Measurements from ENCODE around the gene DDRGK1.

The DDRGK1 gene

GRCh38 chr20:3222635-3223600 lies 18.4 kb upstream of the DDRGK1 start:
- Histone ChIP-seq H2BK12ac (ENCODE audit: low read length) (no peak overlapping the region), H3K4me3 (ENCODE audit: low read length in 2 of 2) (peak overlapping the region in 1 of 2 donors; percentile 36), H2BK120ac (ENCODE audit: low read depth, low read length) (no peak overlapping the region), H3K4me2 (ENCODE audit: insufficient read depth, low read length, poor library complexity, severe bottlenecking) (no peak overlapping the region), H3K36me3 (replicated peaks in 1 of 2; ENCODE audit: control insufficient read depth in 2 of 2, insufficient read depth in 2 of 2, low read length in 2 of 2) (peaks cover 14 to 58% of the 10 kb centered on the region in 2 donors), H3K27me3 (ENCODE audit: control insufficient read depth in 3 of 3, insufficient read depth in 3 of 3, low read depth in 1 of 3, low read length in 3 of 3) (no peaks in the 10 kb centered on the region), H3K14ac (ENCODE audit: low read length) (no peak overlapping the region), H2AFZ (ENCODE audit: low read length) (no peak overlapping the region), H3K79me1 (ENCODE audit: low read depth, low read length) (no peaks in the 10 kb centered on the region), H4K8ac (ENCODE audit: low read depth, low read length) (no peak overlapping the region), H3K4me1 (ENCODE audit: control insufficient read depth in 2 of 2, insufficient read depth in 1 of 2, low read depth in 1 of 2, low read length in 2 of 2) (peaks cover 2 to 3% of the 10 kb centered on the region in 2 donors), H3K27ac (replicated peaks; ENCODE audit: low read length) (no peak overlapping the region), H3K18ac (ENCODE audit: low read length) (no peak overlapping the region), H3K9me3 (replicated peaks in 1 of 2; ENCODE audit: control insufficient read depth in 2 of 2, insufficient read depth in 1 of 2, low read depth in 1 of 2, low read length in 2 of 2) (no peaks in the 10 kb centered on the region), H3K4ac (ENCODE audit: low read length) (no peak overlapping the region), H3K23ac (ENCODE audit: low read depth, low read length, poor library complexity) (no peak overlapping the region), H2BK5ac (ENCODE audit: low read length) (no peak overlapping the region), H4K91ac (ENCODE audit: low read depth, low read length, poor library complexity) (no peak overlapping the region), H2BK15ac (ENCODE audit: low read length) (no peak overlapping the region), H3K9ac (ENCODE audit: low read depth, low read length, poor library complexity) (no peak overlapping the region), H2AK5ac (ENCODE audit: low read depth, low read length) (no peak overlapping the region)
- no peak for DNase-seq (ENCODE audit: low spot score)
- no CpG with 5 or more reads among the region's 25 CpGs for WGBS, 2 donors (ENCODE audit: extremely low coverage in 2 of 2, insufficient read length in 2 of 2, insufficient replicate concordance in 1 of 2)

- WGBS, 2 donors (ENCODE audit: extremely low coverage in 2 of 2, insufficient read length in 2 of 2, insufficient replicate concordance in 1 of 2), result no CpG with 5 or more reads among the region's 18 CpGs
- H3K4me3 ChIP-seq (ENCODE audit: low read length in 2 of 2), result no peak overlapping the region
These were observed 17.1 kb upstream of the DDRGK1 start for GRCh38 chr20:3221398-3222226.

GRCh38 chr20:3218307-3218988 lies 14.0 kb upstream of the DDRGK1 start:
- peaks cover 22 to 77% of the 10 kb centered on the region in 2 donors for H3K36me3 ChIP-seq (replicated peaks in 1 of 2; ENCODE audit: control insufficient read depth in 2 of 2, insufficient read depth in 2 of 2, low read length in 2 of 2)
- no peak overlapping the region for H2BK5ac ChIP-seq (ENCODE audit: low read length)
- H3K18ac ChIP-seq (ENCODE audit: low read length), result no peak overlapping the region
- H3K27me3 ChIP-seq (ENCODE audit: control insufficient read depth in 3 of 3, insufficient read depth in 3 of 3, low read depth in 1 of 3, low read length in 3 of 3), result no peaks in the 10 kb centered on the region
- H3K4me1 ChIP-seq (ENCODE audit: control insufficient read depth in 2 of 2, insufficient read depth in 1 of 2, low read depth in 1 of 2, low read length in 2 of 2), result peaks cover 2 to 3% of the 10 kb centered on the region in 2 donors
- no peak overlapping the region for H2BK15ac ChIP-seq (ENCODE audit: low read length)
- no peak overlapping the region for H4K91ac ChIP-seq (ENCODE audit: low read depth, low read length, poor library complexity)
- no peaks in the 10 kb centered on the region for H3K9me3 ChIP-seq (replicated peaks in 1 of 2; ENCODE audit: control insufficient read depth in 2 of 2, insufficient read depth in 1 of 2, low read depth in 1 of 2, low read length in 2 of 2)
- H2BK12ac ChIP-seq (ENCODE audit: low read length), result no peak overlapping the region
- no peak overlapping the region for H3K14ac ChIP-seq (ENCODE audit: low read length)
- H3K4me2 ChIP-seq (ENCODE audit: insufficient read depth, low read length, poor library complexity, severe bottlenecking), result no peak overlapping the region
- no peak overlapping the region for H3K9ac ChIP-seq (ENCODE audit: low read depth, low read length, poor library complexity)
- no CpG with 5 or more reads among the region's 30 CpGs for WGBS, 2 donors (ENCODE audit: extremely low coverage in 2 of 2, insufficient read length in 2 of 2, insufficient replicate concordance in 1 of 2)
- H2AFZ ChIP-seq (ENCODE audit: low read length), result no peak overlapping the region
- no peak overlapping the region for H3K27ac ChIP-seq (replicated peaks; ENCODE audit: low read length)
- DNase-seq (ENCODE audit: low spot score), result peak; percentile 52
- H3K23ac ChIP-seq (ENCODE audit: low read depth, low read length, poor library complexity), result no peak overlapping the region
- no peak overlapping the region for H2AK5ac ChIP-seq (ENCODE audit: low read depth, low read length)
- H3K4me3 ChIP-seq (ENCODE audit: low read length in 2 of 2), result no peak overlapping the region
- H3K4ac ChIP-seq (ENCODE audit: low read length), result no peak overlapping the region
- peaks cover 1% of the 10 kb centered on the region for H3K79me1 ChIP-seq (ENCODE audit: low read depth, low read length)
- no peak overlapping the region for H4K8ac ChIP-seq (ENCODE audit: low read depth, low read length)
- H2BK120ac ChIP-seq (ENCODE audit: low read depth, low read length), result no peak overlapping the region

More at GRCh38 chr20:3221398-3222226, 17.1 kb upstream of the DDRGK1 start:
- no peak overlapping the region for H3K14ac ChIP-seq (ENCODE audit: low read length)
- peaks cover 11 to 66% of the 10 kb centered on the region in 2 donors for H3K36me3 ChIP-seq (replicated peaks in 1 of 2; ENCODE audit: control insufficient read depth in 2 of 2, insufficient read depth in 2 of 2, low read length in 2 of 2)
- no peak overlapping the region for H3K4ac ChIP-seq (ENCODE audit: low read length)
- H3K27ac ChIP-seq (replicated peaks; ENCODE audit: low read length), result no peak overlapping the region
- H3K27me3 ChIP-seq (ENCODE audit: control insufficient read depth in 3 of 3, insufficient read depth in 3 of 3, low read depth in 1 of 3, low read length in 3 of 3), result no peaks in the 10 kb centered on the region
- H3K79me1 ChIP-seq (ENCODE audit: low read depth, low read length), result no peaks in the 10 kb centered on the region
- peak overlapping the region; percentile 30 for H4K8ac ChIP-seq (ENCODE audit: low read depth, low read length)
- no peak overlapping the region for H2BK5ac ChIP-seq (ENCODE audit: low read length)
- H3K23ac ChIP-seq (ENCODE audit: low read depth, low read length, poor library complexity), result no peak overlapping the region
- no peak for DNase-seq (ENCODE audit: low spot score)
- no peak overlapping the region for H3K4me2 ChIP-seq (ENCODE audit: insufficient read depth, low read length, poor library complexity, severe bottlenecking)
- H3K18ac ChIP-seq (ENCODE audit: low read length), result no peak overlapping the region
- peaks cover 2 to 3% of the 10 kb centered on the region in 2 donors for H3K4me1 ChIP-seq (ENCODE audit: control insufficient read depth in 2 of 2, insufficient read depth in 1 of 2, low read depth in 1 of 2, low read length in 2 of 2)
- H2AFZ ChIP-seq (ENCODE audit: low read length), result no peak overlapping the region
- no peak overlapping the region for H2BK12ac ChIP-seq (ENCODE audit: low read length)
- H2AK5ac ChIP-seq (ENCODE audit: low read depth, low read length), result no peak overlapping the region
- no peak overlapping the region for H3K9ac ChIP-seq (ENCODE audit: low read depth, low read length, poor library complexity)
- no peak overlapping the region for H2BK15ac ChIP-seq (ENCODE audit: low read length)
- H2BK120ac ChIP-seq (ENCODE audit: low read depth, low read length), result no peak overlapping the region
- H3K9me3 ChIP-seq (replicated peaks in 1 of 2; ENCODE audit: control insufficient read depth in 2 of 2, insufficient read depth in 1 of 2, low read depth in 1 of 2, low read length in 2 of 2), result no peaks in the 10 kb centered on the region
- no peak overlapping the region for H4K91ac ChIP-seq (ENCODE audit: low read depth, low read length, poor library complexity)
